Activated CD8-positive, alpha-beta memory T cell treated with anti-CD3 and anti-CD28 coated beads, Interleukin-2, amount 50 U/mL, for 24 hours (primary cell): ENCODE results near the gene B9D1.

Source experiments
- DNase-seq: peaks from one replicate; pipeline ENCODE4 v3.0.0-alpha.2; 2020; ENCODE audit errors: extremely low read depth

Gene B9D1

GRCh38 chr17:19376811-19377210 lies 14.3 kb upstream of the B9D1 start:
- no peak for DNase-seq

GRCh38 chr17:19375732-19376131 lies 13.2 kb upstream of the B9D1 start:
- no peak for DNase-seq

GRCh38 chr17:19374136-19374535 lies 11.6 kb upstream of the B9D1 start:
- no peak for DNase-seq

GRCh38 chr17:19372866-19373504 lies 10.5 kb upstream of the B9D1 start:
- DNase-seq: no peak

- DNase-seq: no peak
These were observed 9.9 kb upstream of the B9D1 start for GRCh38 chr17:19372439-19372838.

GRCh38 chr17:19372011-19372370 lies 9.5 kb upstream of the B9D1 start:
- no peak for DNase-seq

GRCh38 chr17:19371259-19372010 lies 8.9 kb upstream of the B9D1 start:
- DNase-seq: no peak

DNA sequence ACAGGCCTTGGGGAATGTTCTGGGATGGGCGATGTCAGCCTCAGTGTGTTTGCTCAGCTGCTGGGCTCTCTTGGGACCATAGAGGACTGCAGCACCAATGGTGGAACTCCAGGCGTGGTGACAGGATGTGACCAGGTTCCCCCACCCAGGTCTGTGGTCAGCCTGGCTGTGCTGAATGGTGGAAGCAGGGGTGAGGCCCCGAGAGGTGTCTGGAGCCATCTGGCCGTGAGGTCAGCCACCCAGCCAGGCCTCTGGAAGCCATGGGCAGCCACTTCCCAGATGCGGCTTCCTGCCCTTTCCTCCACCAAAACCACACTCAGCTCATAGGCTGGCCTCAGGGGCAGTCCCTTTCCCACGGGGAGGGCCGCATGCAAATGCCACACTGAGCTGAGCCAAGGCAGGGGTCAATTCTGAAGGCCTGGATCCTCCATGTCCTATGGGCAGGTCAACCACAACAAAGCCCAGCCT lies 8.0 kb upstream of the B9D1 start:
- no peak for DNase-seq

GRCh38 chr17:19369846-19370492 lies 7.4 kb upstream of the B9D1 start:
- DNase-seq: no peak

DNA sequence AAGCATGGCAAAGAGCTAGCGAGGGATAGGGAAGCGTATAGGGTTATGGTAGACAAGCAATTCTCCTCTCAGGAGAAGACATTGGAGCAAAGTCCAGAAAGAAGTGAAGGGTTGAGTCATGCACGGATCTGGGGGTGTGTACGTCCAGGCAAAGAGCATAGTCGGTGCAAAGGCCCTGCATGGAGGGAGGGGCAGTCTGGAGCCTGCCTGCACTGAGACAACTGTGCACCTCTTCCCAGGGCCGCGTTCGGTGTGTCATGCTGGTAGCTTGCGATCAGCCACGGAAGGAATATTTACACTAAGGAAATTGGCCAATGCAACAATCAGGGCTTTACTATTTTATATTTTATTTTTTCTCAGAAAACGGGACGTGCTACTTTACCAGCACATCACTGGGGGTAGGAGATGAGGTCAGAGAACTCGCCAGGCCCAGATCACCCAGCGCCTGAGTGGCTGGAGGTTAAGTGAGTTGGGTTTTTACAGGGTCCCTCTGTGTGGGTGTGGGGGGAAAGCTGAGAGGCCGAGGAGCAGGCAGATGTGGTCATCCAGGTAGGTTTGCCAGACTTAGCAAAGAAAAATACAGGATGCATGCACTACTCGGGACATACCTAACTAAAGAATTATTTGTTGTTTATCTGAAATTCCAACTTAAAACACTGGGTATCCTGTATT lies 6.7 kb upstream of the B9D1 start:
- no peak for DNase-seq

DNA sequence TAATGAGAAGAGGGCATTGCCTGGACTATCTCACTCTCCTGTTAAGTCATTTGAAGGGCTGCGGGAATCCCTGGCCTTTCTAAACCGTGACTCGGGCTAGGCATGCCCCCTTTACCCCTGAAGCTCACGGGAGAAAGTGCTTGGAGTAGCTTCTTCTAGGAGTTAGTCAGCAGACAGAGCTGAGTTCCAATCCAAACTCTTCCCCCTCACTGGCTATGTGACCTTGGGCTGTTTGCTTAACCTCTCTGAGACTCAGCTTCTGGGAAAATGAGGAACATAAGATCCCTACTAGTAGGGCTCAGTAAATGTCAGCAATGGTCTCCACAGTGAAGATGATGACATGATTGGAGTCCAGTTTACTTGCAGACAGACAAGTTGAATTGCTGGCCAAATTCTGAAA lies 5.7 kb upstream of the B9D1 start:
- DNase-seq: no peak

- DNase-seq: no peak
These were observed 4.1 kb upstream of the B9D1 start for GRCh38 chr17:19366637-19366972.

GRCh38 chr17:19365833-19366636 lies 3.5 kb upstream of the B9D1 start:
- no peak for DNase-seq

DNA sequence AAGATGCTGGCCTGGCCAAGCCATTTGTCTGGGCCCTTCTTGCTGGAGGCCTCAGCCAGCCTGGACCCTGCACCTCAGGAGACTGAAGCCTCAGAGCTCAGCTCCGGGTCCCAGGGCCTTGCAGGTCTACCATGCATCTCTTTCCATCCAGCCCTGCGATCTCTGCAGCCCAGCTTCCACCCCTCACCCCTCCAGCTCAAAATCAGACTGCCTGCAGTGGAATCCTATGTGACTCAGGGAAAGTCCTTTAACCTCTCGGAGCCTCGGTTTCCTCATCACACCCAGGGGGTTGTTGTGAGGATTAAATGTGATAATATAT lies 2.9 kb upstream of the B9D1 start:
- no peak for DNase-seq

DNA sequence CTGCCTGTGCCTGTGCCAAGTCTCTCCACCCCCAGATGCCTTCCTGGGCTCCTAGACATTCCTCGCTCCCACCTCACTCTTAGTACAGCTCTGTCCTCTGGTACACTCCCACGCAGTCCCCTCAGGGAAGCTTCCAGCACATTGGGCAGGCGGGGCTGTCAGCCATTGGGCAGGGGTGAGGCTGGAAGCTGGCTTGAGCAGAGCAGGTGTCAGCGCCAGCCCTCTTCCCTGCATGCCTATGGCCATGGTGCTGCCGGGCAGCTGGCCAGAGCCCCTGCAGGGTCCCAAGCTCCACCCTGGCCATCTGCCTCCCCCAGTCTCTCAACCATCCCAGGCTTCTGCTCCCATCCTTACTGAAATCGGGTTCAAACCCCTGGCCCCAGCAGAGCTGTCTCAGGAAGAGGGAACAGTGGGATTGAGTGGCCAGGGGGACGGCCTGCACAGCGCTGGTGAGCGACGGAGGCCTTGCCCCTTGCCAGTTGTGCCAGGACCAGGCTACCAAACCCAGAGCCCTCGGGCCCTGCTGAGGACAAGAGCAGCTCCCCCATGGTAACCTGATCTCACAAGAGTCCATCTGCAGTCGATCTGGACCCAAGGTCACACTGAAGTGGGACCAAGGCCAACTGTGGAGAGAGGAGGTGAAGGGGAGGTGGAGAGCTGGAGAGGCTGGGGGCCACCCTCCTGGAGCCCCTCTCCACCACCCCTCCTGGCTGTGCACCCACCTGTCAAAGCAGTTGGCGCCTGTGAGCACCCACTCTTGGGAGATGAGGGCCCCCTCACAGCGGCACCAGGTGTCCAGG lies 2.4 kb upstream of the B9D1 start:
- no peak for DNase-seq

- DNase-seq: no peak
These were observed 1.0 kb upstream of the B9D1 start for GRCh38 chr17:19363460-19364035.

GRCh38 chr17:19363114-19363438 lies 553 bp upstream of the B9D1 start:
- DNase-seq: no peak

DNA sequence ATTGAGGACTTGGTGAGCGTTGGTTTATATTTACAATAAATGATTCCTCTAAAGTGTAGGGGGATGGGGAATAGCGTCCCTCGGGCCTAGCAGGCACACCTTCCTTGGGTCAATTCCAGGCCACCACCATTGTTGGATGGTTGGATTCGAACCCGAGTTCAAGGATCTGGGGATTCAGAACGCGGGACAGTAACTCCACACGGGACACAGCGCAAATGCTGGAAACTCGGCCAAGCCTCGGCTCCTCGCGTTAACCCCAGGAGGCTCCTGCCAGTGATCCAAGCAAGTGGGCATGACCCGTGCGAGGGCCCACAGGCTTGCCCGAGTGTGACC lies 613 bp downstream of the B9D1 start:
- no peak for DNase-seq

- no peak for DNase-seq
These were observed 1.2 kb downstream of the B9D1 start for GRCh38 chr17:19361326-19361725.

- no peak for DNase-seq
These were observed 1.8 kb downstream of the B9D1 start for GRCh38 chr17:19360772-19361171.

GRCh38 chr17:19359856-19360255 lies 2.7 kb downstream of the B9D1 start:
- no peak for DNase-seq
